Measurements from ENCODE around the gene L1CAM.

Gene L1CAM

DNA sequence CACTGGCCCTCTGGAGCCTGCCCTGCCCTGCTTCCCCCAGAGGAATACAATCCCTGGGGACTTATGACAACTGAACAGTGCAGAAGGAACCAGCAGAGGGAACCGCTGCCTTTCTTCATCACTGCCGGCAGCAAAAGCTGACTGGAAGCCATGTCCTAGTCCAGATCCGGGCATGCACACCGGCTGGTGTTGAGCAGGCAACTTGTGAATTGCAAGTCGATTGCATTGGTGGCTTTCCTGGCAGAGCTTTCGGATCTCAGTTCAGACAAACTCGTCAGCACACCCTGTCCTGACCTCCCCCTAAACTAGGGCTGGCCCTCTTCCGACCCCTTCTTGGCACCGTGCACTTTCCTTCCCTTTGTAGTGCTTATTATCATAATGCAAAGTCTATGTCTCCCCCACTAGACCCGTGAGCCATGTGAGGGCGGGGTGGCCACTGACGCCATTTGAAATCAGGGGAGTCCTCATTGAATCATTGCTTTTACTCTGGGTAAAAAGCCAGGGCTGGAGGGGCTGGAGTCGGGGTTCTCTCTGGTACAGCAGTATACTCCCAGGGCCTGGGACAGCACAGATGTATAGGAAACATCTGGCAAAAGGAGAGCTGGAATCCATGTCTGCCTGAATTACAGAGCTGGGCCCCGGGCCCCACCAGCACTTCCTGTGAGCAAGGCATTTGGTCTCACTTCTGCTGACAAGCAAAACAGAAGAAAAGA lies 38.3 kb upstream of the L1CAM start:
- peak in 1 of 2 donors; percentile 4 for DNase-seq

DNA sequence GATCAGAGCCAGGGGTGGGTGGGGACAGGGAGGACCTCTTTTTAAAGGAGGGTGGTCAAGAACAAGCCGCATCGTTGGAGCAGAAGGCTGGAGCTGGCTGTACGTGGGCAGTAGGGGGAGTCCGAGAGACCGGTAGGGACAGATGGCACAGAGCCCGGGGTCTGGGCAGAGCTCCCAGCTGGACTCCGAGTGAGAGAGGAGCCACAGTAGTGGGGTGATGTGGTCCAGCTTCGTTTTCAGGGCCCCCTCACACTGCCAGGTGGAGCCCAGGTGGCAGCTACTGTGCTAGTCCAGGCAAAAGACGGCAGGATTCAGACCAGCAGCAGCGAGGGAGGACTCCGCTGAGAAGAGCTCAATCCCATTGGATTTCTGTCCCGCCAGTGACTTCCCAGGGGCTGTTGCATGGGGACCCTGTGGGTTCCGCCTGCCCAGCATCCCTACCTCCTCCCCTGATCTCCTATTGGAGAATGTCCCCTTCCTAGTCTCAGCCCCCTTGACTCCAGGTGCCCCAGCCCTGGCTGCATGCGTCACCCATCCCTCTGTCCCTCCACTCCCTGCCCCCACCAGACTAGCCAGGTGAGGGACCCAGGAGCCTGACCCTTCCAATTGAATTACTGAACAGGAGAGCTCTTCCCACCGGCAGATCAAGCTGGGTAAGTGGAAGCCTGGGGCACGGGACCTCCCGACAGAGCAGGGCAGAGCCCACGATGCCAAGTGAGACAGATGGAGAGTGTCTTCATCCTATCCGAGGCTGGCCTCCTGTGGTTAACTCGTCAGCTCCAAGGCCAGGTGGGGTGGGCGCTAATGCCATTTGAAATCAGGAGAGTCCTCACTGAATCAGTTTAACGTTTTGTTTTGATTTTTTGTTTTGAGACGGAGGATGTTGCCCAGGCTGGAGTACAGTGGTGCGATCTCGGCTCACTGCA lies 37.2 kb upstream of the L1CAM start:
- DNase-seq, result peak; percentile 6 to 55

DNA sequence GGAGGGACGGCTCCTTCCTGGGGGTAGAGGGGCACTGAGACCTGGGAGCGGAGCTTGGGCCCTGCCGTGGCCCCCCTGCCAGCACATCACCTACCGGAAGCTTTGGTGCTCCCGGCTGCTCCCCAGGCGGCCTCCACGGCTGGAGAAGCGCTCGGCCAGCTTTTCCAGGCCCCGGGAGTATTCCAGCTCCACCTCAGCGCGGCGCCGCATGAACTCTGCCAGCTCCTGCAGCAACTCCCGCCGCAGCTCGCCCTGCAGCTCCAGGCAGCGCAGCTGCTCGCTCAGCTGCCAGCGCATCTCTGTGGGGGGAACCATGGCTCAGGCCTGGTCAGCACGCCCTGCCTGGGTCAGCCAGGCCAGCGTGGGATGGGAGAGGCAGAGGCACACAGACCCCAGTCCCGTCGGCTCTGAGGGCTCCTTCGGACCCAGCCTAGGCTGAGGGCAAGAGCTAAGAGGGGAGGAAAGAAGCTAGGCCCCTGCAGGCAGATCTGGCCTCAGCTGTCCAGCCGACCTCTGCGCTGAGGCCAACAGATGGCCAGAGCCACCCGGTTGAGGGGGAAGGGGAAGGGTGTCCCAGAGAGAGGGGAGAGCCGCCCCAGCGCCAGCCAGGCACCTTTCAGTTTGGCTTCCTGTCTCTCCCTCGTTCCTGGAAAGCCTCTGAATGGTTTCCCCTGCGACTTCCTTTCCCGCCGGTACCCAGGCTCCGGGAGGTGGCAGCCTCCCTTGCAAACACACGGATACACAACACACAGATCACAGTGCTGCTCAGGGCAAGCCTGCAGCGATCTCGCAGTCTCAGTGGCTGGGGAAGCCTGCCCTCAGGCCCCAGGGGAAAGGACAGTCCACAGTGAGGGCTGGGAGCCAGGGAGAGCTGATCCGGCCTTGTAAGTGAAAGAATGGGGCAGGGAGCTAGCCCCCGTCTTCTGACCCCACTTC lies 35.8 kb upstream of the L1CAM start:
- DNase-seq, result no peak

DNA sequence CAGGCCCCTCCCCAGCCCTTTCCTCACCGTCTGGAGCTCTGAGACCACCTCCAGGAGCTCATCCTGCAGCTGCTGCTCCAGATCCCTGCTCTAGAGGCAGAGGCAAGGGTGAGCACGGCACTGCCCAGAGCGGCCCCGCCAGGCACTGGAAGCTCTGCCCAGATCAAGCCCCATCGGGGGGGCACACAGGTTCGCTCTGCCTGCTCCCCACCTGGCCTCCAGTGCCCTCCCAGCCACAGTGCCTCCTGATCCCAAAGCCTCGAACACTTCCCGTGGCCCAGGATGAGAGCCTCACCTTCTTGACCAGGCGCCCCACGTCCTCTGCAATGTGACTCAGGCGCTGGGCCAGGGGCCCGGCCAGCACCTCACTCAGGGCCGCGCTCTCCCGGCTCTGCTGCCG lies 35.1 kb upstream of the L1CAM start:
- DNase-seq, result no peak

DNA sequence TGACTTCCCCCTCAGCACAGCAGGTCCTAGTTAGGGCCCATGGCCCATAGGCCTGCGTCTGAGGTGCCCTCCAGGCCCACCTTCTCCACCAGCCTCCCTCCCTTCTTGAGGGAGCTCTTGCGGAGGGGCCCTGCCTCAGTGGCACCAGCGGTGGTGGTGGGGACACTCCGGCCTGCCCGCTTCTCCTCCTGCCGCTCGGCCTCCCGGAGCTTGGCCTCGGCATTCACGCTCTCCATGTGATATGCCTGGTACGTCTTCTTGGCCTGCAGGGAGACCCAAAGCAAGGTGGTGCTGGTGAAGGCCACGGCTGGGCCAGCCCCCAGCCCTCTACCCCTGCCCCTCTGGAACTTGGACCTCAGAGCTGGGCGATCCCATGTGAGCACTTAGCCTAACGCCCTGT lies 34.6 kb upstream of the L1CAM start:
- DNase-seq, result no peak

DNA sequence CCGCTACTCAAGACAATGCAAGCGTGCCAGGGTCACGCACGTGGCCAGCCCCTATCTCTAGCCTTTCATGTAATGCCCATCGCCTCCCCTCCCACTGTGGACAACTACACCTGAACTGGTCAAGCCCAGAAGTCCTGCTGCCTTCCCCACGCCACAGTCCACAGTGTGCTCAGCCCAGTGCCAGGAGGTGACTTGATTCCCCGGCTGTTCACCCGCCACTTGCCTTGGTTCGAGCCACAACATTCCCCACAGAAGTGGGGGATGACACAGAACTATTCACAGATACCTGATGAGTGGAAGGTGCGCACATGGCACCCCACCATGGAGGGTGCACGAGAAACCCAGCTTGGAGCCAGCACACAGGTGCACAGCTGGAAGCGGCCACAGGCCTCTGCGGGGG lies 33.3 kb upstream of the L1CAM start:
- no peak for DNase-seq

DNA sequence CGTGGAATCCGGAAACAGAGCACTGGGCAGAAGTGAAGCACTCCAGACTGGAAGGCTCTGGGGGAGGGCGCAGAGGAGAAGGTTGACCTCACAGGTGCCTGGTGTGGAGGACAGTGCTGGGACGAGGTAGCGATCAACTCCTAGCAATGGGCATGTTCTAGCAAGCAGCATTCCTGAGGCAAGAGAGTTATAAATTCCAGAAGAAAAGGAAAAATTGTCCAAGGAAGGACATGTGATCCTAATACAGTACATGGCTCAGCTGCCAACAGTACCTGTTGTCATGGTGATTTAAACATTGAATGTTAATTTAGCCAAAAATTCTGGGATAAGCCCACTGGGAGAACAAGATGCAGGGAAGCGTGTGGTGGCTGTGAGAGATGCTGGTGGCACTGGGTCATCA lies 31.9 kb upstream of the L1CAM start:
- DNase-seq, result no peak

DNA sequence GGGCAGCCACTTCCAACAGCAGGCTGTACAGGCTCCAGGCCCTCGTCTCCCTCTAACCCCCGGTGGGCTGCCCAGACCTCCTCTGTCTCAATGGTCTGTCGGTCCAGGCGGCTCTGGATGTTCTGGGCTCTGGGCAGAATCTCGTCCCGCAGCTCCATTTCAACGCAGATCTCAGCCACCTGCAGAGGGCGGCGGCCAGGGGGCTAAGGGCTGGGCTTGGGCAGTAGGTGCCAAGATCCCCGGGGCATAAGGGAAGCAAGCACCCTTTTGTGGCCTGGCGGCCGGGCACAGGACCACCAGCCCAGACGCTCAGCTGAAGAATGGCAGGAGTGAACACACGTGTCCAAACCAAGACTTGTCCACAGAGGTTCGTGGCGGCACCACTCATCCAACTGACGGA lies 27.7 kb upstream of the L1CAM start:
- DNase-seq, result no peak

DNA sequence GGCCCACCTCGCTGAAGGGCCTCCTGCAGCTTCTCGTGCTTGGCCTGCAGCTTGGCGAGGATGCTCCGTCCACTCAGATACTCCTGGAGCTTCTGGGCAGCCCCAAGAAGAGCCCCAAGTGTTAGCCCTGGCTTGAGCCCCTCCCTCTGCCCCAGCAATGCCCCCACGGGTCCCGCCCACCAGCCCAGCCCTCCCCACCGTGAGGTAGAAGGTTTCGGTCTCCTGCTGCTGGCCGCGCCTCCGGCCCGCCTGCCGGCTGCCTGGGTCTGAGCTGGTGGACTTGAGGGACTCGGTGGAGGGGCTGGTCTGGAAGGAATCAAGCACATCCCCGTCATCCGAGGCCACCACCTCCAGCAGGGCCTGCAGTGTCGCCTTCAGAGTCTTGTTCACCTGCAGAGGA lies 27.2 kb upstream of the L1CAM start:
- DNase-seq, result no peak

DNA sequence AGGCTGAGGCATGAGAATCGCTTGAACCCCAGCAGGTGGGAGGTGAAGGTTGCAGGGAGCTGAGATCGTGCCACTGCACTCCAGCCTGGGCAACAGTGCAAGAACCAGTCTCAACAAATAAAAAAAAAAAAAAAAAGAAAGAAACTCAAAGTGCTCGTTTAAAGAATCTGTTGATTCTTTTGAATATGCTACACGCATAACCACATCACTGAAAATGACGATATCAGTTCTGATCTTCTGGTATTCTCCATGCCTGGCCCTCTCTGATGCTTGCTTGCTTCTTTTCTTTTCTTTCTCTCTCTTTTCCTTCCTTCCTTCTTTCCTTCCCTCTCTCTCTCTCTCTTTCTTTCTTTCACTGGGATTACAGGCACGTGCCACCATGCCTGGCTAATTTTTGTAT lies 25.8 kb upstream of the L1CAM start:
- no peak for DNase-seq

DNA sequence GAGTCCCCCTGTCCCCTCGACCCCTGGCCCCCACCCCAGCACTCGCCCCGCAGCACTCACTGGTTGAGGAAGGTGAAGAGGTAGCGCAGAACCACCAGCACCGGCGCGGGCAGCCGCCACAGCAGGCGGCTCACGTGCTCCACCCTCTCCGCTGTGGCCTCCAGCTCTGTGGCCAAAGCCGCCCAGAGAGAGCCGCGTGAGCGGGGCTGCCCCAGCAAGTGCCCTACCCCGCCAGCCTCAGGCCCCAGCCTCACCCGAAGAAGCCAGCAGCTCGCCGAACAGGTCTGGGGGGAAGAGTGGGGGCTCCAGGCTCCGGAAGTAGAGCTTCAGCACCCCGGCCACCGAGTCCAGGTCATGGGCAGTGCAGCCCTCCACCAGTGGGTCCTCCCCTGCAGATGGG lies 24.5 kb upstream of the L1CAM start:
- DNase-seq, result no peak

DNA sequence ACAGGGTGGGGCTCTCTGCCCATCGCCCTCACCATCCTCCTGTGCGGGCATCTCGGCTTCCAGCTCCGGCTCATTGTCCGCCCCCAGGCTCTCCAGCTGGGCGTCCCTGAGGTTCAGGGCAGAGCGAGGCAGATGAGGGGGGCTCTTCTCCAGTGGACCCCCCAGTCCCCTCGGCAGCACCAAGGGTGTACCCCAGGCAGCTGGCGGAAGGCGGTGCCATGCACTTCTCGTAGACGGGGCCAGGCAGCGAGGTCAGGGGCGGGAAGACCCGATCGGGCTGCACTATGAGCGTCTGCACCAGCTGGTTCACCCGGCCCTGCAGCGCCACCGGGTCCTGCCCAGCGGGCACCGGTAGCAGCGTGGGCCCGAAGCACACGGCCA lies 24.0 kb upstream of the L1CAM start:
- DNase-seq, result no peak

DNA sequence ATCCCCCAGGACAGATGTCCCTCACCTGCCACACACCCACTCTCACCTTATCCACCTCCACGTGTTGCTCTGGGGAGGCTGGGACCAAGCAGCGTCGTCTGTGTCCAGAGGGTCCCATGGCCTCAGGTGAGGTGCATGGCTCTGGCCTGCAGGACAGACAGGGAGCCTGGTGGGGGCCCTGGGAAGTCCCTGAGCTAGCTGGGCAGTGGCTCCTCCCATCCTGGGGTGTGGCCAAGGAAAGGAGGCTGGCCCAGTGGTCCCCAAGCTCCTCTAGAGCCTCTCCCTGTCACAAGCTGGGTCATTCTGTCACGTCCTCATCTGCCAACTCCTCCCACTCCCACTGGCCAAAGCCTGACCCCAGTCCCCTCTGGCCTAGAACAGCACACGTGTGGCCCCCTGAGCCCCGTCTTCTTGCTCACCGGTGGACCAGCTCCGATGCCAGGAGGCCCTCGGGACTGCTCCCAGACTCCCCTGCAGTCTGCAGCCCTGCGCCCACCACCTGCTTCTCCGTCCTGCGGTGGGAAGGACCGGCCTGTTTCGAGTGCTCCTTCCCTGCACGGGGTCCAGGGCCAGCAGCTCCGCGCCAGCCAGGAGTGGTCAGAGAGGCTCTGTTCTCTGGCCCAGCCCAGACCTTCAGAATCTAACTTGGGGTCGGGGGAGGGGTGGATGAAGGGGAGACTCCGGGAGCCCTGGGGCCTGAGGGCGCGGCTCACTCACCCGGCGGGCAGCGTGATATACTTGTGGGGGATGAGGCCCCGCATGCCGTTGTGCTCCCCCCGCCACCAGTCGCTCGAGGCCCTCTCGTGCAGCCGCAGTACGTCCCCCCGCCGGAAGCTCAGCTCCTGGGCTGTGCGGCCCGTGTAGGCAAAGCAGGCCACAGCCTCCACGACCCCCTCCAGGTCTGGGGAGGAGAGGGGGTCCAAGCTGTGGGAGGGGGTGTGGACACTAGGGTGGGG lies 23.3 kb upstream of the L1CAM start:
- no peak for DNase-seq

DNA sequence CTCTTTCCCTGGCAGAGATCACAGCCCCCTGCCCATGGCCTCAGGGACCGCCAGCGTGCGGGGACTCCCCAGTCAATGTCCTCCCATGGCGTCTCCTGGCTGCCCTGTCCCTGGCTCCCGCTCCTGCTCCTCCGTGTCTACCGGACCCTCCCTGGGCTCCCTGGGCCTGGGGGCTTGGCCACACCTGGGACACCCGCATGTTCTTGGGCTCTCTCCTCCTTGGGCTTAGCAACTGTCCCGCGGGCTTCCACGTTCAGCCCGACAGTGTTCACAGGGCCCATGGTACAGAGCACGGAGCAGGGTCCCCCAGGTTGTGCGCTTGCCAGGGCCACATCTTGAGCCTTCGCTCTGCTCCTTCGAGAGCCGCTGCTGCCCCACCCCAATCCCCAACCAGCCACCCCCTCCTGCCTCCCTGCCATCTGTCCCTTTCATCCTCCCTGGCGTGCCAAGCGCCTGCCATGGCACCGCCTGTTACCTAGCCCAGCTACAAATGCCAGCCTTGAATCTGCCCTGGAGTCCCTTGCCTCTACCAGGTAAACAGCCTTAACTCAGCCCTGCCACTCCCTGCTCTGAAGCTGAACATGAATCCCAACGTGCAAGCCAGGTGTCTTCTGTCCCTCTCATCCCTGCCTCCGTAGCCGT lies 22.4 kb upstream of the L1CAM start:
- no peak for DNase-seq

DNA sequence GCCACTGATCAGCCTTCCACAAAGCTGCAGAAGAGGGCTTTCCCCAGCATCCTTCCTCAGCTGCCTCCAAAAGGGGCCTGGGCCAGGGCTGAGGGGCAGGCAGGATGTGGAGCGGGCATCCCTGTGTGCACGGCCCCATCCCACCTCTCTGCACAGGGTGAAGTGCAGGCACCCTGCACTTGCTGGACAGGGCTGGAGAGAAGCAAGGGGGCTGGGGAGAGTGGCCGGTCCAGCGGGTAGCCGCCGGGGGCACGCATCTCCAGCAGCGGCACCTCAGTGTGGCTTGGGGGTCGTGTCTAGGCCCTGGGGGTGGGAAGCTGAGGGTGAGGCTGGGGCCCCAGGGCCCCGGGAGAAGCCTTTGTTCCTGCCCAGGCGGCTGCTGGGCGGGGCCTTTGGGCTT lies 21.5 kb upstream of the L1CAM start:
- no peak for DNase-seq

DNA sequence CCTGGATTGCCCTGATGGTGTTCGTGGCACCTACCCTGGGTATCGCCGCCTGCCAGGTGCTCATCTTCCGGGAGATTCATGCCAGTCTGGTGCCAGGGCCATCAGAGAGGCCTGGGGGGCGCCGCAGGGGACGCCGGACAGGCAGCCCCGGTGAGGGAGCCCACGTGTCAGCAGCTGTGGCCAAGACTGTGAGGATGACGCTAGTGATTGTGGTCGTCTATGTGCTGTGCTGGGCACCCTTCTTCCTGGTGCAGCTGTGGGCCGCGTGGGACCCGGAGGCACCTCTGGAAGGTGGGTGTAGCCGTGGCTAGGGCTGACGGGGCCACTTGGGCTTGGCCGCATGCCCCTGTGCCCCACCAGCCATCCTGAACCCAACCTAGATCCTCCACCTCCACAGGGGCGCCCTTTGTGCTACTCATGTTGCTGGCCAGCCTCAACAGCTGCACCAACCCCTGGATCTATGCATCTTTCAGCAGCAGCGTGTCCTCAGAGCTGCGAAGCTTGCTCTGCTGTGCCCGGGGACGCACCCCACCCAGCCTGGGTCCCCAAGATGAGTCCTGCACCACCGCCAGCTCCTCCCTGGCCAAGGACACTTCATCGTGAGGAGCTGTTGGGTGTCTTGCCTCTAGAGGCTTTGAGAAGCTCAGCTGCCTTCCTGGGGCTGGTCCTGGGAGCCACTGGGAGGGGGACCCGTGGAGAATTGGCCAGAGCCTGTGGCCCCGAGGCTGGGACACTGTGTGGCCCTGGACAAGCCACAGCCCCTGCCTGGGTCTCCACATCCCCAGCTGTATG lies 20.3 kb upstream of the L1CAM start:
- no peak for DNase-seq

DNA sequence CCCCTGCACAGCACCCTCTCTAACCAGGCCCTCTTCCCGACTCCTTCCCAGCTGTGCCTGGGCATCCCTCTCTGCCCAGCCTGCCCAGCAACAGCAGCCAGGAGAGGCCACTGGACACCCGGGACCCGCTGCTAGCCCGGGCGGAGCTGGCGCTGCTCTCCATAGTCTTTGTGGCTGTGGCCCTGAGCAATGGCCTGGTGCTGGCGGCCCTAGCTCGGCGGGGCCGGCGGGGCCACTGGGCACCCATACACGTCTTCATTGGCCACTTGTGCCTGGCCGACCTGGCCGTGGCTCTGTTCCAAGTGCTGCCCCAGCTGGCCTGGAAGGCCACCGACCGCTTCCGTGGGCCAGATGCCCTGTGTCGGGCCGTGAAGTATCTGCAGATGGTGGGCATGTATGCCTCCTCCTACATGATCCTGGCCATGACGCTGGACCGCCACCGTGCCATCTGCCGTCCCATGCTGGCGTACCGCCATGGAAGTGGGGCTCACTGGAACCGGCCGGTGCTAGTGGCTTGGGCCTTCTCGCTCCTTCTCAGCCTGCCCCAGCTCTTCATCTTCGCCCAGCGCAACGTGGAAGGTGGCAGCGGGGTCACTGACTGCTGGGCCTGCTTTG lies 19.6 kb upstream of the L1CAM start:
- DNase-seq, result no peak

DNA sequence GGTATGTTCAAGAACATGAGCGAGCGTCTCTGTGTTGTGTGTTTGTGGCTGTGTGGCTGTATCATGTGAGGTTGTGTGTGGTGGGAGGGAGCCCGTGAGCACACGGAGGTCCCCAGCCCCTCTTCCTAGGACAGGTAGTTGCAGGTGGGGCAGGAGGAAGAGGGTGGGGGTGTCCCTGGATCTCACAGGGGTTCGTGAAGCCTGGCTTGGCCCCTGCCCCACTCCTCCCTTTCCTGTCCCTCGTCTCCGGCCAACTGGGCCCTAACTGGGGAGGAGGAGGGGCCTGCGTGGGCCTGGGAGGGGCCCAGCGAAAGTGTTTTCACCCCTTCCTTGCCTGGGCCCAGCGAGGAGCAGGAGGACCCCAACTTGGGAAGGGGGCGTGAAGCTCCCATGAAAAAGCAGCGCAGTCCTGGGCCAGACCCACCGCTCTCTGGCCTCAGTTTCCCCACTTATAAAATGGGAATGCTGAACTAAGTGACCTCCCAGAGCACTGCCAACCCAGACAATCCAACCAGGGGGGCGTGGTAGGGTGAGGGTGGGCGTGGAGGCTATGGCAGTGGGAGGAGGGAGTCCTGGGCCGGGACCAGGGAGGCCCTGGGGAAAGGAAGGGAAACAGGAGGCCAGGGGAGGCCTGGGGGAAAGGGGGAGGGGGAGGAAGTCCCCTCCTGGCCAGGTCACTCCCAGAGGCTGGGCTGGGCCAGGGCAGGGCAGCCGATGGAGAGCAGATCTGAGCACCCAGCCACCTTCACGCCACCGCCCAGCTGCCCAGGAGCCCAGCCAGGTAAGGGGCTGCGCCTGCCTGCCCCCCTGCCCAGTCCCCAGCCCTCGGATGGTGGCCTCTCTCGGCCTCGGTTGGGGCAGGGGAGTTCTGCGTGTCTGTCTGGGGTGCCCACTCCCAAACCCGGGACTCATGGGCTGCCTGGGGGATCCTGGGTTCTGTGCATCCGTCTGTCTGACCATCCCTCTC lies 18.3 kb upstream of the L1CAM start, which contains the start of gene AVPR2:
Gene AVPR2 (plus strand): TSS at position 683 of the 967 bp plus-strand sequence. CDS start 473 bp downstream, outside the sequence.
- no peak for DNase-seq
